HL-60 (cell line): ENCODE measurements around the gene CARD19.

Experiments
- CTCF ChIP-seq: IDR thresholded peaks from one replicate; pipeline ENCODE4 v1.5.1; 2011; ENCODE audit warnings: low read length, control low read depth, inconsistent platforms; ENCODE audit not compliant: insufficient read depth
- GABPA ChIP-seq: IDR thresholded peaks from 2 replicates; pipeline ENCODE4 v1.6.1; 2012; ENCODE audit warnings: low read depth
- POLR2AphosphoS5 ChIP-seq: IDR thresholded peaks from 2 replicates; pipeline ENCODE4 v1.6.1; 2012; ENCODE audit warnings: low read depth
- REST ChIP-seq: IDR thresholded peaks from 2 replicates; pipeline ENCODE4 v1.6.1; 2012; ENCODE audit warnings: low read depth; ENCODE audit not compliant: insufficient replicate concordance
- SPI1 ChIP-seq: IDR thresholded peaks from 2 replicates; pipeline ENCODE4 v1.6.1; 2012; ENCODE audit warnings: low read depth, mild to moderate bottlenecking, borderline replicate concordance

GRCh38 chr9:93076101-93076791, 19.8 kb upstream of the CARD19 start:
- TF ChIP-seq CTCF (no peak), POLR2AphosphoS5 (no peak), SPI1 (no peak), GABPA (no peak), REST (no peak)
